Activated CD4-positive, alpha-beta T cell treated with anti-CD3 and anti-CD28 coated beads for 36 hours (primary cell): ENCODE data around the gene ARHGEF40. TPM values are rescaled to one million over a fixed set of nuclear protein-coding genes. Genes with fewer than 3 reads are reported as not detected.

Source experiments
- ATAC-seq: fragments of 200-7000 bp; cut with Tn5 transposase; one replicate; pipeline ENCODE4 v1.10.0; 2021; ENCODE audit warnings: mild to moderate bottlenecking, moderate library complexity
- CTCF ChIA-PET: fragments of 350-600 bp; sonication (Branson Sonifier 250); formaldehyde crosslinking; loops from one replicate; lab custom pipeline; 2021; ENCODE audit warnings: antibody characterized with exemption; lab: Charles Lee
- POLR2A ChIA-PET: fragments of 350-600 bp; sonication (Branson Sonifier 250); formaldehyde crosslinking; loops from one replicate; lab custom pipeline; 2021; ENCODE audit warnings: antibody characterized with exemption, inconsistent platforms; lab: Charles Lee
- DNase-seq: peaks from one replicate; pipeline ENCODE4 v3.0.0-alpha.2; 2020
- H3K27ac Mint-ChIP-seq: one replicate; pipeline ENCODE4 v1.8.0; 2021; ENCODE audit warnings: mixed read lengths
- H3K27me3 Mint-ChIP-seq: one replicate; pipeline ENCODE4 v1.8.0; 2021; ENCODE audit warnings: mixed read lengths
- H3K36me3 Mint-ChIP-seq: one replicate; pipeline ENCODE4 v1.8.0; 2021; ENCODE audit warnings: low read depth, mixed read lengths
- H3K4me1 Mint-ChIP-seq: one replicate; pipeline ENCODE4 v1.8.0; 2021; ENCODE audit warnings: mixed read lengths
- H3K4me3 Mint-ChIP-seq: one replicate; pipeline ENCODE4 v1.8.0; 2021; ENCODE audit warnings: mild to moderate bottlenecking, moderate library complexity, mixed read lengths
- H3K9me3 Mint-ChIP-seq: one replicate; pipeline ENCODE4 v1.8.0; 2021; ENCODE audit warnings: low read depth, mixed read lengths
- intact Hi-C, 2 experiments: fragments of 100-400 bp; cut with DNase I in 1 of 2; cut with micrococcal nuclease in 1 of 2; formaldehyde crosslinking; loops; one replicate each; pipeline versions ENCODE4 v1.14.2 to v1.15.1; 2022 to 2024; cut with DNase I, micrococcal nuclease
- total RNA-seq, 2 experiments: library from RNA; stranded (reverse); gene quantifications; one replicate each; pipeline ENCODE4 v1.2.3, GENCODE V29; 2021

ARHGEF40 gene
- total RNA-seq, 2 experiments from 2014 or later = 0.05 to 0.09 TPM

DNA sequence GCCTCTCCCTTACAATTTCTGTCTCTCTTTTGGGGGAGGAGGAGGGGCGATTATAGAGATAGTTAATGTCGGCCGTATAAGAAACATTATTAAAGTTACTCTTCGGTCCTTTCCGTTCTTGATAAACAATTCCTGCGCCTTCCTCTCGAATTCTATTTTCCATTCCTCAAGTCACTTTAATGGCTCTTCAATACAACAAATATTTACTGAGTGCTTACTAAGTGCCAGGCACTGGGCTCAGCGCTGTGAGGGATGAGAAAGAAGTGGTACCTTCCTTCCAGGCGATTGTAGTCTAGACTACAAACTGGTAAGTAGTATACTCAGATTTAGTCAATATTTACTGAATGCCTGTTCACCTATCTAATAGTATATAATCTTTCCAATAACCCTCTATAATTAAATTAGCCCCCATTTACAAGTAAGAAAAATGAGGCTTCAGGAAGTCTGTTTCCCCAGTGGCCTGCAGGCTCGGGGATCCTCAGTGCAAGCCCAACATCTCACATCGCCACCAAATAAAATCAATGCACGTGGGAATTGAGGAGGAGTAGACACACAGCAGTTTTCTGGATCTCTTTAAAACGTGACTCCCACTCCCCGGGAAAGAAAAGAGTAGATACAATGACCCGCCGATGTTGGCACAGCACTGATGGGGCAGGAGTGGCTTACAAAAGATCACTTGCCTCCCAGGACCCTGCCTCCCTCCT, 28.9 kb downstream of the ARHGEF40 start:
- Mint-ChIP-seq H3K27me3 (no peaks in the 10 kb centered on the region), H3K27ac (peak overlapping the region; percentile 79), H3K4me3 (peak overlapping the region; percentile 75), H3K9me3 (no peaks in the 10 kb centered on the region), H3K4me1 (peaks cover 35% of the 10 kb centered on the region), H3K36me3 (no peaks in the 10 kb centered on the region)
- intact Hi-C loops = no loop called here
- ATAC-seq (no peak), DNase-seq (no peak)
- ChIA-PET CTCF (interaction anchor here (0.9 to 1.6 kb wide), 3 partner anchors 28 to 84 kb away, joined by 5 to 13 read pairs (median 5); no protein-coding TSS in a partner anchor), POLR2A (no interaction called here)

DNA sequence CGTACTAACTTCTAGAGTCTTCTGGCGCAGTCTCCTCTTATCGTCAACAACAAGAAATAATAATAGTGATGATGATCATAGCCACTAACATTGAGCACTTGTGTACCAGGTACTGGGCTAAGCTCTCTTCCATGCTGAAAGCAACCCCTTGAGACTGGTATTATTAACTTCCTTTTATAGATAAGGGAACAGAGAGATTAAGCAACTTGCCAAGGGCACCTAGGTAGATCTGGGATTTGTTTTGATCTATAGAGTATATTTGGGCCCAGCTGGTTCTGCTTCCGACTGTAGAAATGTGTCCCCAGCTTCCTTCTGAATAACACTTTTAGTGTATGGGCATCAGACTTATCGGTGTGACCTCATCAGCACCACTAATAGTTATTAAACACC, 29.5 kb downstream of the ARHGEF40 start:
- DNase-seq (no peak), ATAC-seq (no peak)
- ChIA-PET CTCF (interaction anchor here (0.9 to 2.9 kb wide), 4 partner anchors 10 to 85 kb away, joined by 5 to 15 read pairs (median 9); no protein-coding TSS in a partner anchor), POLR2A (no interaction called here)
- Mint-ChIP-seq H3K27me3 (no peaks in the 10 kb centered on the region), H3K4me1 (peaks cover 36% of the 10 kb centered on the region), H3K4me3 (peak overlapping the region; percentile 75), H3K36me3 (no peaks in the 10 kb centered on the region), H3K9me3 (no peaks in the 10 kb centered on the region), H3K27ac (no peak overlapping the region)
- intact Hi-C loops = no loop called here

DNA sequence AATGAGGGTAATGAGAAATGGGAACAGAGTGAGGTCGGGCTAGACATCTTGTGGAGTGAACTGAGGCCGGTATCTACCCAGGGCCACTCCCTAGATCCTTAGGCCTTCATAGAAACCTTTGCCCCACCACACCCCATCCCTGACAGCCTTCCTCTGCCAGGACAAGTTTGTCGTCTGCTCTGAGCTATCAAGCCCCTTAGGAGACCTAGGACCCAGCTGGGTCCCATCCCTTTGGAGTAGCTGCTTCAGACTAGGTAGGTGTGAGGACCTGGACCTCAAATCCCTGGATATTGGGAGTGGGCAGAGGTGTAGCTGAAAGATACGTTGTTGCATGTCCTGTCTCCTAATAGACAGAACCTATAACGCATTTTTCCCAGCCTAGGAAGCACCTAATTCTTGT, 30.8 kb downstream of the ARHGEF40 start, which contains the start of gene TMEM253:
Gene TMEM253, plus strand, starts transcription at position 136 of the 400 bp plus-strand sequence. CDS start 278 bp downstream, outside the sequence.
- POLR2A ChIA-PET = no interaction called here
- ATAC-seq (no peak), DNase-seq (no peak)
- Mint-ChIP-seq H3K4me3 (peak within 1 kb of the TSS; percentile 75), H3K27me3 (no peaks in the 10 kb centered on the region), H3K9me3 (no peaks in the 10 kb centered on the region), H3K36me3 (no peaks in the 10 kb centered on the region), H3K27ac (no peak within 1 kb of the TSS), H3K4me1 (peaks cover 40% of the 10 kb centered on the region)
- CTCF ChIA-PET = interaction anchor here (0.6 to 6.1 kb wide), 5 partner anchors 8 to 98 kb away, joined by 3 to 66 read pairs (median 15); no protein-coding TSS in a partner anchor
- intact Hi-C loops = loop anchor here (5.0 kb wide), 3 partner anchors 356 to 644 kb away; partner anchors contain the start of genes APEX1 (in 1 of the 2), CHD8 (in 1 of the 2) and PIP4P1 (in 1 of the 2)

DNA sequence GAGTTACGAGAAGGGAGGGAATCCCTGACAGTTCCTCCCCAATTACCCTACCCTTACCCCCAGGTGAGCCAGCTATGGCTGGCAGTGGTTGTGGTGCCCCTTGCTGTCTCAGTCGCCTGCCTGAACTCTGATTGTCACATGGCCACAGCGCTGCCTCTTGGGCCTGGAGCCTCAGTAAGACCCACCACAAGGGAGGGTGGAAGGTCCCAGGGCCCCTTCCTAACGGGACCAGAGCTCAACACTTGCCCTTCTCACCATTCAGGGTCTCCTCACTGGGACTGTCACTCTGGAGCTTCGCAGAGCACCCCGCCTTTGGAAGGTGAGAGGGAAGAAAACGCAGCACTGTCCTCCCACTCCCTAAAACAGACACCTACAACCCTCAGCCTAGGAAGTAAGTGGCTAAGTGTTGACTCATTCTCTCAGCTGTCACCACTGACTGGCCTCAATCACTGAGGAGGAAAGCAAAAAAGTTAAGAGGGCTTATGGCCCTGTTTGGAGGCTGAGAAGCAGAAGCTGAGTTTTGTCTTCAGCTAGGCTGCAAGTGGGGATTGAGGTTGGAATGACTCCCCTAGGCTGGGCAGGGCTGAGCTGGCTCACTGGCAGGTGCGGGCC, 31.8 kb downstream of the ARHGEF40 start:
- H3K4me3 Mint-ChIP-seq = peak overlapping the region; percentile 83
- no peak for DNase-seq
- H3K27ac Mint-ChIP-seq = peak overlapping the region; percentile 33
- POLR2A ChIA-PET = interaction anchor here (0.6 to 1.1 kb wide), 3 partner anchors 114 to 282 kb away, joined by 3 read pairs; partner anchors contain the start of gene SUPT16H
- no peaks in the 10 kb centered on the region for H3K27me3 Mint-ChIP-seq
- no peaks in the 10 kb centered on the region for H3K9me3 Mint-ChIP-seq
- ATAC-seq = no peak
- CTCF ChIA-PET = interaction anchor here (0.7 to 6.1 kb wide), 9 partner anchors 9 to 97 kb away, joined by 3 to 111 read pairs (median 15); no protein-coding TSS in a partner anchor
- peaks cover 45% of the 10 kb centered on the region for H3K4me1 Mint-ChIP-seq
- intact Hi-C loops = loop anchor here (2.0 to 5.0 kb wide), 4 partner anchors 355 to 759 kb away; partner anchors contain the start of genes APEX1 (in 1 of the 2), CHD8 (in 1 of the 2), PARP2 (in 1 of the 2) and PIP4P1 (in 1 of the 2)
- no peaks in the 10 kb centered on the region for H3K36me3 Mint-ChIP-seq

GRCh38 chr14:21102521-21103410, 32.7 kb downstream of the ARHGEF40 start:
- no peak for ATAC-seq
- POLR2A ChIA-PET = interaction anchor here (0.6 to 1.1 kb wide), 3 partner anchors 89 to 281 kb away, joined by 3 read pairs; partner anchors contain the start of gene SUPT16H
- Mint-ChIP-seq H3K27ac (peak overlapping the region; percentile 98), H3K36me3 (no peaks in the 10 kb centered on the region), H3K9me3 (no peaks in the 10 kb centered on the region), H3K4me3 (peak overlapping the region; percentile 83), H3K4me1 (peaks cover 41% of the 10 kb centered on the region), H3K27me3 (no peaks in the 10 kb centered on the region)
- no peak for DNase-seq
- CTCF ChIA-PET = interaction anchor here (0.7 to 6.1 kb wide), 22 partner anchors 9 to 1586 kb away, joined by 3 to 111 read pairs (median 5); partner anchors contain the start of gene TPPP2
- intact Hi-C loops = loop anchor here (1.0 to 5.0 kb wide), 7 partner anchors 15 to 760 kb away; partner anchors contain the start of genes APEX1 (in 1 of the 2), CHD8 (in 1 of the 2), PARP2 (in 1 of the 2) and PIP4P1 (in 1 of the 2)

- H3K27ac Mint-ChIP-seq = peak overlapping the region; percentile 98
- no peaks in the 10 kb centered on the region for H3K27me3 Mint-ChIP-seq
- DNase-seq = no peak
- CTCF ChIA-PET = interaction anchor here (0.6 to 6.1 kb wide), 22 partner anchors 8 to 1585 kb away, joined by 3 to 111 read pairs (median 5); partner anchors contain the start of gene TPPP2
- H3K36me3 Mint-ChIP-seq = no peaks in the 10 kb centered on the region
- no peaks in the 10 kb centered on the region for H3K9me3 Mint-ChIP-seq
- POLR2A ChIA-PET = interaction anchor here (1.0 to 1.3 kb wide), 2 partner anchors 89 to 353 kb away, joined by 3 to 5 read pairs; partner anchors contain the start of gene CHD8
- H3K4me1 Mint-ChIP-seq = peaks cover 41% of the 10 kb centered on the region
- ATAC-seq = no peak
- H3K4me3 Mint-ChIP-seq = peak overlapping the region; percentile 83
- intact Hi-C loops = loop anchor here (1.0 to 5.0 kb wide), 7 partner anchors 16 to 761 kb away; partner anchors contain the start of genes APEX1 (in 1 of the 2), CHD8 (in 1 of the 2), PARP2 (in 1 of the 2) and PIP4P1 (in 1 of the 2)
Observed at GRCh38 chr14:21103411-21103709, 33.3 kb downstream of the ARHGEF40 start.

GRCh38 chr14:21103710-21104447, 33.8 kb downstream of the ARHGEF40 start:
- POLR2A ChIA-PET = interaction anchor here (0.5 to 1.6 kb wide), 5 partner anchors 12 to 352 kb away, joined by 3 to 14 read pairs (median 3); partner anchors contain the start of gene CHD8

DNA sequence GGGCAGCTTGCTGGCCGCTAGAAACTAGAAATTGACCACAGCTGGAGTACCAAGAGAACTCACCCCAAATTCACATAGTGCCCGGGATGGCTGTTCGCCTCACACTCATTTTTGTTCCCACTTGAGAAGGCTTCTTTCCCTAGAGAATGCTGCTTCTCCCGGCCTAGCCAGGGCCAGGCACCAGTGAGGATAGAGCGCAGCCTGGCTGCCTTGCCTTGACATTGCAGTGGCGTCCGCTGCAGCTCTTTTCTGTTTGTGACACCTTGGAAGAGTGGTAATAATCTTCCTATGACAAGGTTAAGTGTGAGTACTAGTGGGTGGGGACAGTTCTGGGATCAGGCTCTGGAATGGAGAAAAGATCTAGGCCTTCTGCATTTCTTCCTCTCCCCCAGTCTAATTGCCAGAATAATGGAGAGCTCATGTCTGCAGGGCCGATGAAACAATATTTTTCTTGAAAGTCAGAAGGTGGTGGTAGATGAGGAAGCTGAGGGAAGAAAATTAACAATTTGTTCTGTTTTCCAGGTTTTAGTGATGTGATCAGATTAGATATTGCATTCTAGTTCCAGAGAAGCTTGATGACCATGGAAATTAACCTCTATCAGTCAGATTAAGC, 34.5 kb downstream of the ARHGEF40 start:
- peak; percentile 85 for DNase-seq
- Mint-ChIP-seq H3K4me1 (peaks cover 38% of the 10 kb centered on the region), H3K27ac (peak overlapping the region; percentile 98), H3K36me3 (no peaks in the 10 kb centered on the region), H3K27me3 (no peaks in the 10 kb centered on the region), H3K9me3 (no peaks in the 10 kb centered on the region), H3K4me3 (peak overlapping the region; percentile 83)
- CTCF ChIA-PET = interaction anchor here (0.5 to 6.1 kb wide), 36 partner anchors 9 to 771 kb away, joined by 3 to 111 read pairs (median 4); partner anchors contain the start of genes ARHGEF40, RNASE4 and SLC39A2
- POLR2A ChIA-PET = interaction anchor here (0.8 to 1.6 kb wide), 6 partner anchors 12 to 352 kb away, joined by 3 to 14 read pairs (median 4); partner anchors contain the start of gene CHD8
- peak; percentile 55 for ATAC-seq
- intact Hi-C loops = loop anchor here (1.0 to 5.0 kb wide), 10 partner anchors 12 to 647 kb away; partner anchors contain the start of genes APEX1 (in 1 of the 2), CHD8 (in 1 of the 2), HNRNPC (in 1 of the 2) and METTL17 (in 1 of the 2)

More at GRCh38 chr14:21103710-21104447, 33.8 kb downstream of the ARHGEF40 start:
- no peaks in the 10 kb centered on the region for H3K27me3 Mint-ChIP-seq
- CTCF ChIA-PET = interaction anchor here (0.5 to 6.1 kb wide), 36 partner anchors 8 to 1585 kb away, joined by 3 to 111 read pairs (median 5); partner anchors contain the start of genes ARHGEF40, RNASE4 and SLC39A2
- H3K4me3 Mint-ChIP-seq = peak overlapping the region; percentile 83
- no peaks in the 10 kb centered on the region for H3K9me3 Mint-ChIP-seq
- peaks cover 38% of the 10 kb centered on the region for H3K4me1 Mint-ChIP-seq
- intact Hi-C loops = loop anchor here (1.0 to 5.0 kb wide), 14 partner anchors 12 to 761 kb away; partner anchors contain the start of genes APEX1 (in 1 of the 2), CHD8 (in 1 of the 2), HNRNPC (in 1 of the 2) and METTL17 (in 1 of the 2)
- peak overlapping the region; percentile 98 for H3K27ac Mint-ChIP-seq
- ATAC-seq (peak; percentile 88), DNase-seq (peak; percentile 97)
- H3K36me3 Mint-ChIP-seq = no peaks in the 10 kb centered on the region

- DNase-seq (no peak), ATAC-seq (no peak)
- Mint-ChIP-seq H3K4me3 (peak overlapping the region; percentile 83), H3K4me1 (peaks cover 40% of the 10 kb centered on the region), H3K27me3 (no peaks in the 10 kb centered on the region), H3K27ac (no peak overlapping the region), H3K9me3 (no peaks in the 10 kb centered on the region), H3K36me3 (no peaks in the 10 kb centered on the region)
- ChIA-PET CTCF (interaction anchor here (0.7 to 6.1 kb wide), 27 partner anchors 10 to 634 kb away, joined by 3 to 111 read pairs (median 5); partner anchors contain the start of genes ARHGEF40 and SLC39A2), POLR2A (interaction anchor here (0.8 to 1.6 kb wide), 5 partner anchors 13 to 277 kb away, joined by 3 to 14 read pairs (median 4); no protein-coding TSS in a partner anchor)
- intact Hi-C loops = loop anchor here in 1 of 2 experiments (2.0 kb wide), 1 partner anchor 422 kb away; no protein-coding TSS in a partner anchor
Observed at GRCh38 chr14:21105095-21105494, 35.0 kb downstream of the ARHGEF40 start.
